Nephron (organoid): Measurements from ENCODE around the gene TGM2.
"Not testable (repeated sequence)": the region's sequence is repeated elsewhere in the genome, so short reads cannot be mapped to it uniquely, and the experiment has no call there.

Source experiments
- H3K27ac Mint-ChIP-seq, 3 experiments: 2 replicates each; pipeline ENCODE4 v1.8.0; 2020; ENCODE audit warnings: mixed read lengths in 3 of 3, mild to moderate bottlenecking in 2 of 3, moderate library complexity in 1 of 3
- H3K27me3 Mint-ChIP-seq: 2 replicates; pipeline ENCODE4 v1.8.0; 2021; ENCODE audit warnings: low read depth, mild to moderate bottlenecking, moderate library complexity, mixed read lengths
- H3K36me3 Mint-ChIP-seq: 2 replicates; pipeline ENCODE4 v1.8.0; 2020; ENCODE audit warnings: low read depth, mixed read lengths
- H3K4me1 Mint-ChIP-seq: 2 replicates; pipeline ENCODE4 v1.8.0; 2020; ENCODE audit warnings: mixed read lengths
- H3K4me3 Mint-ChIP-seq, 3 experiments: 2 replicates each; pipeline ENCODE4 v1.8.0; 2020; ENCODE audit warnings: mild to moderate bottlenecking in 3 of 3, mixed read lengths in 3 of 3, moderate library complexity in 2 of 3
- H3K9me3 Mint-ChIP-seq: 2 replicates; pipeline ENCODE4 v1.8.0; 2020; ENCODE audit warnings: mixed read lengths
- TF ChIP-seq, protein P1 (sequence below), 3 experiments: fragments of 200-600 bp; sonication (generic); IDR thresholded peaks; one replicate each; pipeline ENCODE4 v1.5.0; 2021; ENCODE audit warnings: antibody characterized with exemption in 3 of 3; ENCODE audit not compliant: unreplicated experiment in 3 of 3

The TGM2 gene

DNA sequence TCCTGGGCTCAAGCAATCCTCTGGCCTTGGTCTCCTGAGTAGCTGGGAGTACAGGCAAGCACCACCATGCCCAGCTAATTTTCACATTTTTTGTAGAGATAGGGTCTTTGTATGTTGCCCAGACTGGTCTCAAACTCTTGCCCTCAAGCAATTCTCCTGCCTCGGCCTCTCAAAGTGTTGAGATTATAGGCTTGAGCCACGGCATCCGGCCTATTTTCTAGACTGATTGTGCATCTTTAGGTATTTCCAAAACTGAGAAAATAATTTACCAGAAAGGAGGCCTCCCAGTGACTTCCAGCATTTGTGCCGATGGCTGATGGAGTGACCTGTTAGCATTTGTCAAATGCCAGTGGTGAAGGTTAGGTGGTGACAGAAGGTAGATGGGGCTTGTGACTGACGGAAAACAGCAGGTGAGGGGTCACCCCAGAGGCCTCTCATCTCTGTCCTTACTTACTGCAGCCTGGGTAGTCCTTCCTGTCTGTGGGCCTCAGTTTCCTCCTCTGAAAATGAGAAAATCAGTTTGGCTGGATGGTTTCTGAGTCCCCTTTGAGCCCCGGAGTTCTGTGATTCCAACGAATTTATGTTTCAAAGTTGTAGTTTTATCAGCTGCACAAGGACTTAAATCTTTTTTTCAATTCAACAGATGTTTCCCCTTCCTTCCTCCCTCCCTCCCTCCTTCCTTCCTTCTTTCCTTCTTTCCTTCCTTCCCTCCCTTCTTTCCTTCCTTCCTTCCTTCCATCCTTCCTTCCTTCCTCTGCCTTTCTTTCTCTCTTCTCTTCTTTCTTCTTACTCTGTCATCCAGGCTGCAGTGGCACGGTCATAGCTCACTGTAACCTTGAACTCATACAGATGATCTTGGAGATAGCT lies 53.5 kb downstream of the TGM2 start:
- Mint-ChIP-seq H3K36me3 (no peaks in the 10 kb centered on the region), H3K4me3 (peak overlapping the region in 1 of 3 experiments; percentile 19), H3K9me3 (peaks cover 1% of the 10 kb centered on the region), H3K27ac (peak overlapping the region in 2 of 3 experiments; percentile 83 to 86), H3K27me3 (no peaks in the 10 kb centered on the region), H3K4me1 (peaks cover 55% of the 10 kb centered on the region)
- TF ChIP-seq, protein P1, sequence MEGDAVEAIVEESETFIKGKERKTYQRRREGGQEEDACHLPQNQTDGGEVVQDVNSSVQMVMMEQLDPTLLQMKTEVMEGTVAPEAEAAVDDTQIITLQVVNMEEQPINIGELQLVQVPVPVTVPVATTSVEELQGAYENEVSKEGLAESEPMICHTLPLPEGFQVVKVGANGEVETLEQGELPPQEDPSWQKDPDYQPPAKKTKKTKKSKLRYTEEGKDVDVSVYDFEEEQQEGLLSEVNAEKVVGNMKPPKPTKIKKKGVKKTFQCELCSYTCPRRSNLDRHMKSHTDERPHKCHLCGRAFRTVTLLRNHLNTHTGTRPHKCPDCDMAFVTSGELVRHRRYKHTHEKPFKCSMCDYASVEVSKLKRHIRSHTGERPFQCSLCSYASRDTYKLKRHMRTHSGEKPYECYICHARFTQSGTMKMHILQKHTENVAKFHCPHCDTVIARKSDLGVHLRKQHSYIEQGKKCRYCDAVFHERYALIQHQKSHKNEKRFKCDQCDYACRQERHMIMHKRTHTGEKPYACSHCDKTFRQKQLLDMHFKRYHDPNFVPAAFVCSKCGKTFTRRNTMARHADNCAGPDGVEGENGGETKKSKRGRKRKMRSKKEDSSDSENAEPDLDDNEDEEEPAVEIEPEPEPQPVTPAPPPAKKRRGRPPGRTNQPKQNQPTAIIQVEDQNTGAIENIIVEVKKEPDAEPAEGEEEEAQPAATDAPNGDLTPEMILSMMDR (IDR thresholded peaks at IDR 0.05; ENCODE audit: unreplicated experiment in 3 of 3), result no peak

DNA sequence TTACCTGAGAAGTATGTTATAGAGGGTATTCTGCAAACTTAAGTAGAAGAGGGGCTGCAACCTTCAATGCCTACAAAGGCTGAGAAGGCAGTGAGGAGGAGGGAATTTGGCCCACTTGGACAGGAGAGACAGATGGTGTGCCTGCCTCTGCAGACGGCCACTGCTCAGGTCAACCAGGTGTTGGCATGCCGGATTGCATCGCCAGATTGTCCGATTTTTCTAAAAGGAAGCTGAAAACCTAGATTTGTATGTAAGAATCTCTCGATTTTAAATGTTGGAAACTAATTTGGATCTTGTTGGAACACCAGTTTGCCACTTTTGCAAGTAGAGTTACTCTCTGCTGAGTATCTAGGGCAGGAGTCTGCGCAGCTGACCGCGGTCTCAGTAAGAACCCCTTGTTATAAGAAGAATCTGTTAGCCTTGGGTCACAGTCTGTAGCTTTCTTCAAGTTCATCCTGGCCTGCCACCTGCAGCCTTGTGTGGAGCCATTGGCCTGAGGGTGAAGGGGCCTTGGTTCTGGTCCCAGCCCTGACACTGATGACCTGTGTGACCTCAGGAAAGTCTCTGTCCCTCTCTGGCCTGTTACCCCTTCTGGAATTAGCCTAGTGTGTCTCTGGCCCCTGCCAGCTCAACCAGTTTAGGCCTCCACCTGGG lies 54.4 kb downstream of the TGM2 start:
- H3K4me1 Mint-ChIP-seq, result peaks cover 59% of the 10 kb centered on the region
- peak overlapping the region; percentile 93 to 98 (median 95) for H3K27ac Mint-ChIP-seq
- H3K36me3 Mint-ChIP-seq, result no peaks in the 10 kb centered on the region
- no peaks in the 10 kb centered on the region for H3K27me3 Mint-ChIP-seq
- TF ChIP-seq, protein P1 (IDR thresholded peaks at IDR 0.05; ENCODE audit: unreplicated experiment in 3 of 3), result no peak
- H3K4me3 Mint-ChIP-seq, result peak overlapping the region in 1 of 3 experiments; percentile 27
- peaks cover 4% of the 10 kb centered on the region for H3K9me3 Mint-ChIP-seq

DNA sequence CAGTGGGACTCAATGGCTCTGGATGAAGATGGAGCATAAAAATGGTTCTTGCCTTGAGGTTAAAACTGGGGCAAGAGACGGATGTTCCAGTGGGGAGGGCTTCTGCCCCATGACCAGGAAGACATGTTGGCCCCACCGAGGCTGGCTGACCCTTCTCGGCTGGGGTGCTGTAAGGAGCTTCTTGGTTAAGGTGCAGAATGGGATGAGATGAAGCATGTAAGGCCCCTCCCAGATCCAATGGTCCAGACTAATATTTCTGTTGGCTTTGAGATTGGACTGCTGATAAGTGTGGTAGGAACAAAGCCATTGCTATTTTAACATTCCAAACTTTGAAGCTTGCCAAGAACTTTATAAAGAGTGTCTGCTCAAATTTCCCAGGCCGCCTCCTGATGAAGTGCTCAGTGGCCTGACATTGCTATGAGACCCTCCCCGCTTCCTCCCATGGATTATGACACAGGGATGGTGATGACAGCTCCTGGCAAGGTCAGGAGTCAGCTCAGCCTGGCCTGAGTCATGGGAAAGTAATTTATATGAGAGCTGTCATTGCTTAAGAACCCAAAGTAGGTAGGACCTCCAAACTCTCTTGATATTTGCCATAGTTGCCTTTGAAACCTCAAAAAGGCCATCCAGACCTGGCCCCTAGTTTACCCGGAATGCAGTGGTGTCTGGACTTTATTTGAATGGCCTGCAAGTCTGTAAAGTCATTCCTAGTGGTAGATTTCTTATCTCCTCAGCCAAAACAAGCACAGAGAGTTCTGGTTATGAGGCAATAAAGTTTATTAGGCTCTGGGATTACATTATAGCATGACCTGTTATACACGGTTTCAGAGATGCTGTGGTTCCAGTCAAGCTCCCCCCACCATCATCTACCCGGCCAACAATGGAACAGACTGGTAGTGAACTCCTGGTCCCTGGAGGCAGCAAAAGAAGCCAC lies 55.2 kb downstream of the TGM2 start:
- Mint-ChIP-seq H3K4me1 (peaks cover 65% of the 10 kb centered on the region), H3K4me3 (peak overlapping the region in 1 of 3 experiments; percentile 51), H3K27me3 (no peaks in the 10 kb centered on the region), H3K27ac (peak overlapping the region; percentile 93 to 98 (median 95)), H3K9me3 (peaks cover 4% of the 10 kb centered on the region), H3K36me3 (no peaks in the 10 kb centered on the region)
- TF ChIP-seq, protein P1 (IDR thresholded peaks at IDR 0.05; ENCODE audit: unreplicated experiment in 3 of 3), result no peak

DNA sequence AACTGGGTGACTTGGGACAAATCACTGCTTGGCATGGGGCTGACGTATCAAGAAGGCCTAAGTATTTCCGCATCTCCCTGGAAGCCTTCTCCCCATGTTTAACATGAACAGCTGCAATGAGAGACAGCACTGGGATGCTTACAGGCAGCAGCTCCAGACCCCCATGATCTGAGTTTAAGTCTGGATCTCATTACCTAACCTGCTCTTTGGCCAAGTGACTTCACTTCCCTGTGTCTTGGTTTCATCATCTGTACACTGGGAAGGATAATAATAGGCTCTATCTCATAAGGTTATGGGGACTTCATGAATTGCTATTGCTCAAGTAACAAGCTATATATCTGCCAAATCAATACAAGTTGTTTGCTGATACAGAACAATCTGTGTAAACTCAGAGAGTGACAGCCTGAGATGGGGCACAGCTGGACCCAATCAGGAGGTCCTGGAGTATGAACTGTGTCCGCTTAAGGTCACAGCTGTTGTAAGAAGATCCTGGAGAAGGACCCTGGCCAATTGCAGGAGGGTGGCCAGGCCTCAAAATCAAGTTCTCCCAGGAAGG lies 56.0 kb downstream of the TGM2 start:
- Mint-ChIP-seq H3K27me3 (no peaks in the 10 kb centered on the region), H3K4me3 (peak overlapping the region in 2 of 3 experiments; percentile 24 to 51), H3K4me1 (peaks cover 70% of the 10 kb centered on the region), H3K9me3 (peaks cover 4% of the 10 kb centered on the region), H3K27ac (peak overlapping the region; percentile 93 to 98 (median 95)), H3K36me3 (no peaks in the 10 kb centered on the region)
- TF ChIP-seq, protein P1 (IDR thresholded peaks at IDR 0.05; ENCODE audit: unreplicated experiment in 3 of 3), result no peak

DNA sequence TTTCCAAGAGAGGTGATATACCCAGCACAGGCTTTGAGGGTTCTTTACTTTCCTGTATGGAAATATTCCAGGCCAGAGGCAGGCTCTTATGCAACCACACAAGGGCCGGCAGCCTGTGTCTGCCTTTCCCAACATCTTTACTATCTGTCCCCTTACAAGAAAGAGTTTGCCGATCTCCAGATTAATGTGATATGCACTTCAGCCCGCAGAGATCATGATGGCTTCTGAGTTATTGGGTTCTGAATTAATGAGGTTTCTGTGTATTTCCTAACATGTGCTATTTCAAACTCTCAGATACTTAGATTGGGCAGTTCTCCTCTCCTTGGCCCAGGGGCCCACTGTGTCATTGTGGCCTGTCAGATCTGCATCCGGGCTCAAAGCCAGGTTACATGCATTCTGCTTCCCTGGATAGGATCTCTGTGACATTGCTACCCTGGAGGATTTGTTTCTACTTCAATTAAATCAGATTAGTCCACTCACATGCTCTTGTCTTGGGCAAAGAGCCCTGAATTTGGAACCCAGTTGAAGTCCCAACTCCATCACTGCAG lies 56.6 kb downstream of the TGM2 start:
- no peaks in the 10 kb centered on the region for H3K27me3 Mint-ChIP-seq
- TF ChIP-seq, protein P1 (IDR thresholded peaks at IDR 0.05; ENCODE audit: unreplicated experiment in 3 of 3), result no peak
- H3K4me1 Mint-ChIP-seq, result peaks cover 64% of the 10 kb centered on the region
- H3K27ac Mint-ChIP-seq, result peak overlapping the region; percentile 93 to 98 (median 95)
- H3K36me3 Mint-ChIP-seq, result no peaks in the 10 kb centered on the region
- no peak overlapping the region for H3K4me3 Mint-ChIP-seq
- H3K9me3 Mint-ChIP-seq, result peaks cover 4% of the 10 kb centered on the region

DNA sequence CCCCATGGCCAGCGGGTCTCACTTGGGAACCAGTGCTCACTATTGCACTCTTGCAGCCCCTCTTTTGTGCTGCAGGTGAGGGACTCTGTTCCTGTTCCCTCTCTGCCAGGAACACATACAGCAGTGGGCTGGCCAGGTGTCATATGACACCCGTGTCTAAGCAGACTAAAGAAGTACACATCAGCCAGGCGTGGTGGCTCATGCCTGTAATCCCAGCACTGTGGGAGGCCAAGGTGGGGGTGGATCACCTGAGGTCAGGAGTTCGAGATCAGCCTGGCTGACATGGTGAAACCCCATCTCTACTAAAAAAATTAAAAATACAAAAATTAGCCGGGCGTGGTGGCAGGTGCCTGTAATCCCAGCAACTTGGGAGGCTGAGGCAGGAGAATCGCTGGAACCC lies 57.2 kb downstream of the TGM2 start:
- H3K4me1 Mint-ChIP-seq, result peaks cover 61% of the 10 kb centered on the region
- H3K36me3 Mint-ChIP-seq, H3K4me3 Mint-ChIP-seq, H3K9me3 Mint-ChIP-seq, H3K27me3 Mint-ChIP-seq: not testable (repeated sequence)
- peak overlapping the region in 1 of 3 experiments; percentile 93 for H3K27ac Mint-ChIP-seq

DNA sequence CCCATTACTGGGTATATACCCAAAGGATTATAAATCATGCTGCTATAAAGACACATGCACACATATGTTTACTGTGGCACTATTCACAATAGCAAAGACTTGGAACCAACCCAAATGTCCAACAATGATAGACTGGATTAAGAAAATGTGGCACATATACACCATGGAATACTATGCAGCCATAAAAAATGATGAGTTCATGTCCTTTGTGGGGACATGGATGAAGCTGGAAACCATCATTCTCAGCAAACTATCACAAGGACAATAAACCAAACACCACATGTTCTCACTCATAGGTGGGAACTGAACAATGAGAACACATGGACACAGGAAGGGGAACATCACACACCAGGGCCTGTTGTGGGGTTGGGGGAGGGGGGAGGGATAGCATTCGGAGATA lies 57.7 kb downstream of the TGM2 start:
- H3K27me3 Mint-ChIP-seq, H3K27ac Mint-ChIP-seq, H3K36me3 Mint-ChIP-seq, H3K9me3 Mint-ChIP-seq, H3K4me3 Mint-ChIP-seq: not testable (repeated sequence)
- peaks cover 61% of the 10 kb centered on the region for H3K4me1 Mint-ChIP-seq
